Fibroblast of the aortic adventitia (primary cell): Measurements from ENCODE around the gene METTL23. TPM values are rescaled to one million over a fixed set of nuclear protein-coding genes. Genes with fewer than 3 reads are reported as not detected.

ENCODE experiments used
- DNase-seq: peaks from one replicate; pipeline ENCODE4 v3.0.0-alpha.2; 2010; ENCODE audit warnings: low read depth
- H3K4me3 ChIP-seq: 2 replicates; pipeline ENCODE4 v1.5.1; 2011; ENCODE audit warnings: low read depth, mild to moderate bottlenecking, control low read depth, low read length, moderate library complexity
- total RNA-seq: library from RNA; depleted of rRNA; stranded (reverse); fragments of >200 nt; gene quantifications from 2 replicates; pipeline ENCODE4 v1.2.3, GENCODE V29; 2012; ENCODE audit warnings: low replicate concordance
- TF ChIP-seq, protein P1 (sequence below): IDR thresholded peaks from 2 replicates; pipeline ENCODE4 v1.5.1; 2011; ENCODE audit warnings: mild to moderate bottlenecking, low read length, control low read depth, inconsistent platforms; ENCODE audit not compliant: insufficient read depth

The METTL23 gene, protein sequence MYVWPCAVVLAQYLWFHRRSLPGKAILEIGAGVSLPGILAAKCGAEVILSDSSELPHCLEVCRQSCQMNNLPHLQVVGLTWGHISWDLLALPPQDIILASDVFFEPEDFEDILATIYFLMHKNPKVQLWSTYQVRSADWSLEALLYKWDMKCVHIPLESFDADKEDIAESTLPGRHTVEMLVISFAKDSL
- total RNA-seq = 17.9 and 29.1 TPM in 2 replicates

DNA sequence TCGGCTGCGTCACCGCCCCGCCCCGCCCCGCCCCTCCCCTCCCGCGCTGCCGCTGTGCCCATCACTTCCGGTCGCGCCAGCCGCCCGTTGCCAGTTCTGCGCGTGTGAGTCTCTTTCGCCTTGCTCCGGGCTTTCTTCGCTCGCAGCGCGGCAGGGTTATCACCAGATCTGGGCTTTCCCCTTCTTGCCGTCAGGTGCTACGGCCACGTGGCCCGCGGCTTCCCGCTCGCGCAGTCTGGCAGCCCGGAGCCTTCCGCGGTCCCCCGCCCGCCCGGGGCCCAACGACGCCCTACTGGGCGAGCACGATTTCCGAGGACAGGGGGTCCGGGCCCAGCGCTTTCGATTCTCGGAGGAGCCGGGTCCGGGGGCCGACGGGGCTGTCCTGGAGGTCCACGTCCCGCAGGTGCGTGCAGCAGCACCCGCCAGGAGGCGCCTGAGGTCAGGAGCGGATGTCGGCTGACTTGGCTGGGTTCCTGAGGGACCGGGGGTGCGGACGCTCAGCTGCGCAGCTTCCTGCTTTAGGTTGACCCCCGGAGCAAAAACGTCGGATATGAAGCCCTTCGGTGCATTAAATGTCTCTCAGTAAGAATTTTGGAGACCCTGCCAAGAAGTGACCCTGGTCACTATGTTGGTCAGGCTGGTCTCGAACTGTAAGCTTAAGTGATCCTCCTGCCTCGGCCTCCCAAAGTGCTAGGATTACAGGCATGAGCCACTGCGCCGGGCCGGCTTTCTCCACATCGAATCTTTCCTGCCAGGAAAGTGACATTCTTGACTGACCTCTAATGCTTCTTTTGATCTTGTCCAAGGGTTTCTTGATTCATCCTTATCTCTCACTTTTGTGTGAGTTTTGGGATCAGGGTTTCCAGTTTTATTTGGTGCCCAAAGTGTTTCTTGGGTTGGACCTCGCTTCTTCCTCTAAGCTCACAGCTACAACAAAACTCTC, at the start of gene METTL23:
METTL23 (plus strand) TSS at position 64 of the 943 bp plus-strand sequence. CDS start 2,872 bp downstream, outside the sequence.
- DNase-seq = peak; percentile 75
- TF ChIP-seq, protein P1, sequence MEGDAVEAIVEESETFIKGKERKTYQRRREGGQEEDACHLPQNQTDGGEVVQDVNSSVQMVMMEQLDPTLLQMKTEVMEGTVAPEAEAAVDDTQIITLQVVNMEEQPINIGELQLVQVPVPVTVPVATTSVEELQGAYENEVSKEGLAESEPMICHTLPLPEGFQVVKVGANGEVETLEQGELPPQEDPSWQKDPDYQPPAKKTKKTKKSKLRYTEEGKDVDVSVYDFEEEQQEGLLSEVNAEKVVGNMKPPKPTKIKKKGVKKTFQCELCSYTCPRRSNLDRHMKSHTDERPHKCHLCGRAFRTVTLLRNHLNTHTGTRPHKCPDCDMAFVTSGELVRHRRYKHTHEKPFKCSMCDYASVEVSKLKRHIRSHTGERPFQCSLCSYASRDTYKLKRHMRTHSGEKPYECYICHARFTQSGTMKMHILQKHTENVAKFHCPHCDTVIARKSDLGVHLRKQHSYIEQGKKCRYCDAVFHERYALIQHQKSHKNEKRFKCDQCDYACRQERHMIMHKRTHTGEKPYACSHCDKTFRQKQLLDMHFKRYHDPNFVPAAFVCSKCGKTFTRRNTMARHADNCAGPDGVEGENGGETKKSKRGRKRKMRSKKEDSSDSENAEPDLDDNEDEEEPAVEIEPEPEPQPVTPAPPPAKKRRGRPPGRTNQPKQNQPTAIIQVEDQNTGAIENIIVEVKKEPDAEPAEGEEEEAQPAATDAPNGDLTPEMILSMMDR = peak; percentile 64
- H3K4me3 ChIP-seq = peak within 1 kb of the TSS; percentile 88

DNA sequence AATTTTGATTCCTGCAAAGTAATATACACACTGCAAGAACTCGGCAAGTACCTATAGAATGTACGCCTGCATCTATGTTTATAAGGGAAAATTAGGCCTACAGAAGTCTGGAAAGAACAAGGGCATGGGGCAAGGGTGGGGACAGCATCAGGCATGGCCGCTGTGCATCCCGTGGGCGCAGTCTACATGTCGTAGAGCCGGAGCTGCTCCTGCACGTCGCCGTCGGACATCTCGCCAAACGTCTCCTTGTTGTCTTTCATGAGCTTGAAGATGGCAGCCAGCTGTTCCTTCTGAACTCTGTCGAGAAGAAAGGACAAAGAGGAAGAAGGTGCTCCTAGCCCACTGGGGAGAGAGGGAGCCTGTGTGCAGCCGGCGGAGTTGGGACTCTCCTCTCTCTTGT, 49.2 kb upstream of the METTL23 start:
- TF ChIP-seq, protein P1 = no peak
- H3K4me3 ChIP-seq = no peak overlapping the region
- DNase-seq = no peak

DNA sequence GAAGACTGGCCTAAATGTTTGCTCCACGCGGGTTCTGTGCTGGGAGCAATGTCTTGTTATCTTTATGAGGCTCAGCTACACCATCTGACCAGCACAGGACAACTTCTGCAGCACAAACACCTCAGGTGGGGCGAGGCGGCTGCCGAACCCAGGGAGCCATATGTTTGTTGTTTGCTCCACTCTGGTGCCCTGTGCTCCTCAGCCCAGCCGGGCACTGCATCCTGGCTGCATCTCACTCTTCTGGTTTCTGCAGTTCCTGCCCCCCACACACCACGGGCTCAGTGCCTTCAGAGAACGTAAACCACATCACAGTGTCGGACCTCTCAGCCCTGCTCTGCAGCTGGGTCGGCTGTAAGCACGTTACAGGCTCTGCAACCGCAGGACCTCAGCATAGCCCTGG, 48.3 kb upstream of the METTL23 start:
- TF ChIP-seq, protein P1 = no peak
- DNase-seq = no peak
- no peak overlapping the region for H3K4me3 ChIP-seq

DNA sequence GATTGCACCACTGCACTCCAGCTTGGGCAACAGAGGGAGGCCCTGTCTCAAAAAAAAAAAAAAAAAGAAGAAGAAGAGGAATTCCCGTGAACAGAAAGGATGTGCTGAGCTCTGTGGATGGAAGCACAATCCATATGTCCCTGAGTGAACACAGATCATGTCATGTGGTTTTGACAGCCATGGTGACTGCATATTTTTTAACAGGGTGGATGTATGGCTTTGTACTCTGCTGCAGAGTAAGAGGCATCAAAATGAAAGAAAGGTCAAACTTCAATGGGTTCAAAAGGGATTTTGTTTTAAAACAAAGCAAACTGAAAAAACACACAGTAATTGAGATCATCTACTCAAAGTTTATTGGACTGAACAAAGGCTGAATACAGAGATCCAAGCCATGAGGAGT, 47.4 kb upstream of the METTL23 start:
- H3K4me3 ChIP-seq = no peak overlapping the region
- TF ChIP-seq, protein P1 = no peak
- no peak for DNase-seq

DNA sequence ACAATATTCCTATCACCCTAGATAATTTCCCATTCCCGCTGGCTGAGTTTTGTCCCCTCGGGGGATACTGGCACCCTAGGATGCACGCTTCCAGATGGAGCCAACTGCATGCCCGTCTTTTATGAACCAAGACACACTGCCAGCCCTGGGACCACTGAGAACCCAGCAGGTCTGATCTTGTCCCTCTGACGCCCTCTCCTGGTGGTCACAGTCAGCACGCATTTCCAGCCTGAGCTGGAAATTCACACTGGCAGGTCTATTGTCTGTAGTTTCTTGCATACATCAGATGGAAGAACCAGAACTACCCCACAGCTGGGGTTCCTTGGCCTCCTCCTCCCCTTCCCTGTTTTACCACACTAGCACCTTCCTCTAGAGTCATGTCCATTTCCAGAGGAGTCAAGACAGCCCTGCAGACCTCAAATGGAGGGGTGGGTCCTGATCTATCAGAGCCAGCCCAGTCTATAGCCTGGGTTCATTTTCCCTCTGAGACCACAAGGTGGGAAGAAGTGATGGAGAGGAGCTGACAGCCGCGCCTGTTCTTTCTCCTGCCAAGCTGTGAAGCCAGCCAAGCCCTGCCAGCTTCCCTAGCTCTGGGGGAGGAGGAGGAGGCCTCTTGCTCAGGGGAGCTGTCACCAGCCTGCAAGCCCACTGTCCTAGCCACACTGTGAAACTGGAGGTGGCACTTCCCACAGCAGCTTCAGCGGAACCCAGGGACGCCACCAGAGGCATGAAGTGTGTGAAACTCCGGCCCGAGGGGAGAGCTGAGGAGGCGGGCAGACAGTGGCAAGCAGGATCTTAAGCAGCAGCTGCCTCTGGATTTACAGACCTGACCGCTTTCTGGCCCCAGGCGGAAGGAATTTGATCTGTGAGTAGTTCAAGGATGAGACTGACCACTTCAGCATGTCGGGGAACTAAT, 45.2 kb upstream of the METTL23 start:
- TF ChIP-seq, protein P1 = peak; percentile 83
- no peak overlapping the region for H3K4me3 ChIP-seq
- peak; percentile 78 for DNase-seq

DNA sequence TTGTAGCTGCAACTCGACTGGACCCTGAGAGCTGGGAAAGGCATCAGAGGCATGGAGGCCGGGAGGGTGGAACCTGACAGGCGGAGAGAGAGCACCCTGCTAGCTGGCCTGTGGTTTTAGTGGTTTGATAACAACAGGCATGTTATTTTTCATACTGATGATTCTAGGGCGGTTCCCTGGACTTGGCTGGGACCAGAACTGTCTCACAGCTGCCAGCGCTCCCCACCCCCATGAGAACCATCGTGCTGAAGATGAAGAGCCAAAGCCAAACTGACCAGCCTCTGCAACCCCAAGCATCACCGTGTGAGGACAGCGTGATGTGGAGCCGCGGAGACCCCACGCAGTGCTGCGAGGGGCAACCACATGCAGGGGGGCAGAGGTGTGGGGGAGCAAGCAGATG, 44.3 kb upstream of the METTL23 start:
- TF ChIP-seq, protein P1 = no peak
- no peak overlapping the region for H3K4me3 ChIP-seq
- peak; percentile 97 for DNase-seq
